ENCODE data around the gene AFG1L. TPM values are rescaled to one million over a fixed set of nuclear protein-coding genes. Genes with fewer than 3 reads are reported as not detected.
"Not testable (repeated sequence)": the region's sequence is repeated elsewhere in the genome, so short reads cannot be mapped to it uniquely, and the experiment has no call there.

AFG1L gene
- total RNA-seq, 2 experiments from 2014 or later = 5.7 to 5.9 TPM

DNA sequence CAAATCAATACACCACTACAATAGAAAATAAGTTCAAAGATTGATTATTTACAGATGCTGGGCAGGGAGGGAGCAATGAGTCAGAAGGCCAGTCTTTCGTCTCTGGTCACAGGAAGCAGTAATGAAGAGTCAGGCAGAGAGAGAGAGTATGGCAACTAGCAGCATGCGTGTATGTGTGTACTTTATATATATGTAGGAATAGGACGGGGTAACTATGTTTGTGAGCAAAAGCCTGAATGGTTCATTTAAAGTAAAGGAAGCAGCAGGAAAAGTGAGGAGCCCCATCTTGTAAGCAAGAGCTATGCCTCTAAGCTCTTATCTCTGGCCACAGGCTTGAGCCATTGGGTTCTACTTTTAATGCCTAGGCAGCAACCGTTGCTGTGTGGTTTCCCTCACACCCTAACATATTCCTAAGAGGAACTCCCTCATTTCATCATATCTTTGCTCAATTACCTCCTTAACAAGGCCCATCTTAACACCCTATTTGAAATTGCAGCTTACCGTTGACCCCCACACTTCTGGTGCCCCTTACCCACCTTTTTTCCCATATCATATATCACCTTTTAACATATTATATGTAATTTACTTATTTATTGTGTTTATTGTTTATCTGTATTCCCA is 66.6 kb downstream of the AFG1L start:
- H3K36me3 Mint-ChIP-seq (ENCODE audit: low read depth) = peaks cover 5% of the 10 kb centered on the region
- no peak overlapping the region for H3K4me3 Mint-ChIP-seq
- CTCF ChIA-PET = no interaction called here
- H3K27ac Mint-ChIP-seq = no peak overlapping the region
- POLR2A ChIA-PET = no interaction called here
- no peaks in the 10 kb centered on the region for H3K9me3 Mint-ChIP-seq
- H3K27me3 Mint-ChIP-seq = no peaks in the 10 kb centered on the region
- peaks cover 22% of the 10 kb centered on the region for H3K4me1 Mint-ChIP-seq
- no peak for DNase-seq

- POLR2A ChIA-PET = no interaction called here
- CTCF ChIA-PET = no interaction called here
- H3K36me3 Mint-ChIP-seq (ENCODE audit: low read depth) = peaks cover 3% of the 10 kb centered on the region
- no peaks in the 10 kb centered on the region for H3K27me3 Mint-ChIP-seq
- no peaks in the 10 kb centered on the region for H3K9me3 Mint-ChIP-seq
- no peak overlapping the region for H3K27ac Mint-ChIP-seq
- no peak overlapping the region for H3K4me3 Mint-ChIP-seq
- DNase-seq = no peak
- H3K4me1 Mint-ChIP-seq = peaks cover 17% of the 10 kb centered on the region
These were observed 67.6 kb downstream of the AFG1L start for GRCh38 chr6:108362455-108362854.

DNA sequence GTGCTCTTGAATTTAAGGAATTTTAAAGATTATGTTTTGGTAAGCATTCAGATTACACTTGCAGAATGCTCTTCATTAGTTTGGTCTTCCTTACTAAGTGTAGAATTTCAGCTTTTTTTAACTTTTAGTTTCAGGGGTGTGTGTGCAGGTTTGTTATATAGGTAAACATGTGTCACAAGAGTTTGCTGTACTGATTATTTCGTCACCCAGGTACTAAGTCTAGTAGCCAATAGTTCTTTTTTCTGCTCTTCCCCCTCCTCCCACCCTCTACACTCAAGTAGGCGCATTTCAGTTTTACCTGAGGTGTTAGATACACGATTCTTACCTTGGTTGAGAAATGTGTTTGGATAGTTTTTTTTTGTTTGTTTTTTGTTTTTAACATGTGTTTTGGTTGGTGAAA is 68.3 kb downstream of the AFG1L start:
- no peaks in the 10 kb centered on the region for H3K9me3 Mint-ChIP-seq

GRCh38 chr6:108363889-108364313 is 69.0 kb downstream of the AFG1L start:
- Mint-ChIP-seq H3K4me1 (peaks cover 11% of the 10 kb centered on the region), H3K4me3 (no peak overlapping the region), H3K9me3 (no peaks in the 10 kb centered on the region), H3K27me3 (no peaks in the 10 kb centered on the region), H3K36me3 (ENCODE audit: low read depth) (no peaks in the 10 kb centered on the region), H3K27ac (no peak overlapping the region)
- POLR2A ChIA-PET = no interaction called here
- no peak for DNase-seq
- CTCF ChIA-PET = interaction anchor here (0.6 to 1.3 kb wide), 4 partner anchors 8 to 1277 kb away, joined by 3 to 4 read pairs (median 3); no protein-coding TSS in a partner anchor

More for the DNA sequence above, 68.3 kb downstream of the AFG1L start:
- CTCF ChIA-PET = no interaction called here
- no peak for DNase-seq
- Mint-ChIP-seq H3K4me3 (no peak overlapping the region), H3K27ac (no peak overlapping the region), H3K27me3 (no peaks in the 10 kb centered on the region), H3K4me1 (peaks cover 11% of the 10 kb centered on the region), H3K36me3 (ENCODE audit: low read depth) (no peaks in the 10 kb centered on the region)
- POLR2A ChIA-PET = no interaction called here

DNA sequence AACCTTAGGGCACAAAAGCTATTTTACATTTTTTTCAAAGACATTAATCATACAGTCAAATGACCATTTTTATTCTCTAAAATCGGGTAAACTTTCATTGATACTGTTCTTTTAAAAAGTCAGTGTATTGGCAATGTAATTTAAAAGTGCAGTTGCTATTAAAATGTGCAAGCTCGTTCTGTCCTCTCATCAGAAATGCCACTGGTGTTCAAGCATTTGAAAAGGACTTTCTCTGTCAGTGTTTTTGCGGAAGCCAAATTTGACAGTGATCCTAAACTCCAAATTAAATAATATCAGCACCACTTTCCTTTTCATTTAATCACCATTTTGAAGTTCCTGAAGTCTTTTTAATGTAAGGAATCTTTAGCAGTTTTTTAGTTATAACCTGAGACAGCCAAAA is 69.6 kb downstream of the AFG1L start:
- ChIA-PET CTCF (interaction anchor here (0.6 to 1.3 kb wide), 2 partner anchors 7 to 14 kb away, joined by 3 to 4 read pairs; no protein-coding TSS in a partner anchor), POLR2A (interaction anchor here (0.6 kb wide), 1 partner anchor 14 kb away, joined by 3 read pairs; no protein-coding TSS in a partner anchor)
- Mint-ChIP-seq H3K4me1 (peaks cover 11% of the 10 kb centered on the region), H3K27me3 (no peaks in the 10 kb centered on the region), H3K36me3 (ENCODE audit: low read depth) (no peaks in the 10 kb centered on the region), H3K27ac (no peak overlapping the region), H3K9me3 (no peaks in the 10 kb centered on the region), H3K4me3 (no peak overlapping the region)
- no peak for DNase-seq

GRCh38 chr6:108365478-108365877 is 70.6 kb downstream of the AFG1L start:
- H3K27me3 Mint-ChIP-seq = no peaks in the 10 kb centered on the region
- H3K27ac Mint-ChIP-seq = no peak overlapping the region
- H3K9me3 Mint-ChIP-seq = no peaks in the 10 kb centered on the region
- H3K36me3 Mint-ChIP-seq (ENCODE audit: low read depth) = no peaks in the 10 kb centered on the region
- ChIA-PET POLR2A (no interaction called here), CTCF (no interaction called here)
- no peak overlapping the region for H3K4me3 Mint-ChIP-seq
- no peak for DNase-seq
- peaks cover 3% of the 10 kb centered on the region for H3K4me1 Mint-ChIP-seq

GRCh38 chr6:108366236-108366635 is 71.4 kb downstream of the AFG1L start:
- H3K4me3 Mint-ChIP-seq = no peak overlapping the region
- no peak overlapping the region for H3K27ac Mint-ChIP-seq
- DNase-seq = no peak
- no peaks in the 10 kb centered on the region for H3K36me3 Mint-ChIP-seq (ENCODE audit: low read depth)
- no peaks in the 10 kb centered on the region for H3K9me3 Mint-ChIP-seq
- ChIA-PET CTCF (no interaction called here), POLR2A (interaction anchor here (0.6 kb wide), 1 partner anchor 71 kb away, joined by 5 read pairs; no protein-coding TSS in a partner anchor)
- H3K27me3 Mint-ChIP-seq = no peaks in the 10 kb centered on the region
- peaks cover 1% of the 10 kb centered on the region for H3K4me1 Mint-ChIP-seq

DNA sequence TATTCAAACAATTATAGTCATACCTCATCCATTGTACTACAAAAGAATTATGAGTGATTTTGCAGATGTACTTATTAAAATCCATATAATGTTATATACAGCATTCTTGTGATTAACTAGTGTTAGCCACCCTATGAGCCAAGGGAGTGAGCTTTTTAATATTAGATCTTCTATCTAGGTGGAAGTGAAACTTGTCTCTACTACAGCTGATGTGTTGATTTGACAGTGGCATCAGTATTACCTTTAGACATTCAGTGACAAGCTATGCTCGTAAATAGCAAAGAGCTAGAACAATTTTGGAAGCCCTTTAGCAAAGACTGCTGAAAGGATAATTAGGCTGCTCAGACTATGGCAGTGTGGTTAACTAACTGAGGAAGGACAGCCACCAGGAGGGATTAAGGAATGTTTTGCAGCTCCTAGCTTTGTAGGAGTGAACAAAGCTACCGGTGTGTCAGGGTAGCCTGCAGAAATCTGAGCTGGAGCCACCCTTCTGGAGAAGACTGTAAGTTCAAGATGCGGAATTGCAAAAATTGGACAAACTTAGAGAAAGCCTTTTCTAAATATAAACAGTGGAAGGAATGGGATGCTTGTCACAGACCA is 73.7 kb downstream of the AFG1L start:
- no peaks in the 10 kb centered on the region for H3K36me3 Mint-ChIP-seq (ENCODE audit: low read depth)
- no peak overlapping the region for H3K4me3 Mint-ChIP-seq
- ChIA-PET POLR2A (no interaction called here), CTCF (interaction anchor here (0.6 to 1.7 kb wide), 4 partner anchors 10 to 66 kb away, joined by 3 to 4 read pairs (median 4); no protein-coding TSS in a partner anchor)
- H3K4me1 Mint-ChIP-seq = peaks cover 1% of the 10 kb centered on the region
- H3K27ac Mint-ChIP-seq = no peak overlapping the region
- DNase-seq = no peak
- H3K9me3 Mint-ChIP-seq = no peaks in the 10 kb centered on the region
- no peaks in the 10 kb centered on the region for H3K27me3 Mint-ChIP-seq

DNA sequence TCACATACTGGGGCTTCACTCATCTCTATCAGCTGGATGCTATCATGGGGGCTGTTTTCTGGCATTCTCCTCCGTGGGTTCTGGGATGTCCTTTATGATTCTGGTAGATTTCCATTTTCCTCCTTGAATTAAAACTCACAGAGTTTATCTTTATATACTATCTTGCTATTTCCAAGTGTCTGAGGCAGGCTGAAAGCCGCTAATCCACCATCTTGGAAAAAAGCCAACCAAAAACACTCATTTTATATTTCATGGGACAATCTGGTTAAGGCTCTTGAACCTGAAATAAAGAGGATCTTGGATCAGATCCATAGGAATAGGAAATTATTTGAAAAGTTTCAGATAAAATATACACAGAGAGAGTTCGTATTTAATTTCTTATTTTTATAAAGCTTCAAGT is 86.0 kb downstream of the AFG1L start:
- Mint-ChIP-seq H3K4me3 (no peak overlapping the region), H3K36me3 (ENCODE audit: low read depth) (peaks cover 2% of the 10 kb centered on the region), H3K9me3 (peaks cover 9% of the 10 kb centered on the region), H3K4me1 (no peaks in the 10 kb centered on the region), H3K27me3 (no peaks in the 10 kb centered on the region), H3K27ac (no peak overlapping the region)
- DNase-seq = no peak
- ChIA-PET POLR2A (no interaction called here), CTCF (interaction anchor here (1.5 kb wide), 1 partner anchor 11 kb away, joined by 5 read pairs; no protein-coding TSS in a partner anchor)

GRCh38 chr6:108383981-108384380 is 89.1 kb downstream of the AFG1L start:
- no peaks in the 10 kb centered on the region for H3K4me1 Mint-ChIP-seq
- ChIA-PET CTCF (interaction anchor here (0.6 kb wide), 1 partner anchor 182 kb away, joined by 3 read pairs; no protein-coding TSS in a partner anchor), POLR2A (no interaction called here)
- no peaks in the 10 kb centered on the region for H3K36me3 Mint-ChIP-seq (ENCODE audit: low read depth)
- DNase-seq = no peak
- no peaks in the 10 kb centered on the region for H3K27me3 Mint-ChIP-seq
- H3K4me3 Mint-ChIP-seq = no peak overlapping the region
- no peak overlapping the region for H3K27ac Mint-ChIP-seq
- no peaks in the 10 kb centered on the region for H3K9me3 Mint-ChIP-seq

DNA sequence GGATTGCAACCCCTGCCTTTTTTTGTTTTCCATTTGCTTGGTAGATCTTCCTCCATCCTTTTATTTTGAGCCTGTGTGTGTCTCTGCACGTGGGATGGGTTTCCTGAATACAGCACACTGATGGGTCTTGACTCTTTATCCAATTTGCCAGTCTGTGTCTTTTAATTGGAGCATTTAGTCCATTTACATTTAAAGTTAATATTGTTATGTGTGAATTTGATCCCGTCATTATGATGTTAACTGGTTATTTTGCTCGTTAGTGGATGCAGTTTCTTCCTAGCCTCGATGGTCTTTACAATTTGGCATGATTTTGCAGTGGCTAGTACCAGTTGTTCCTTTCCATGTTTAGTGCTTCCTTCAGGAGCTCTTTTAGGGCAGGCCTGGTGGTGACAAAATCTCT is 94.3 kb downstream of the AFG1L start:
- CTCF ChIA-PET; H3K36me3 Mint-ChIP-seq (ENCODE audit: low read depth); H3K9me3 Mint-ChIP-seq; H3K4me1 Mint-ChIP-seq; POLR2A ChIA-PET; H3K27me3 Mint-ChIP-seq; H3K4me3 Mint-ChIP-seq; H3K27ac Mint-ChIP-seq; DNase-seq: not testable (repeated sequence)

- Mint-ChIP-seq H3K9me3 (no peaks in the 10 kb centered on the region), H3K36me3 (ENCODE audit: low read depth) (no peaks in the 10 kb centered on the region)
These were observed 100.4 kb downstream of the AFG1L start for GRCh38 chr6:108395297-108395696.

DNA sequence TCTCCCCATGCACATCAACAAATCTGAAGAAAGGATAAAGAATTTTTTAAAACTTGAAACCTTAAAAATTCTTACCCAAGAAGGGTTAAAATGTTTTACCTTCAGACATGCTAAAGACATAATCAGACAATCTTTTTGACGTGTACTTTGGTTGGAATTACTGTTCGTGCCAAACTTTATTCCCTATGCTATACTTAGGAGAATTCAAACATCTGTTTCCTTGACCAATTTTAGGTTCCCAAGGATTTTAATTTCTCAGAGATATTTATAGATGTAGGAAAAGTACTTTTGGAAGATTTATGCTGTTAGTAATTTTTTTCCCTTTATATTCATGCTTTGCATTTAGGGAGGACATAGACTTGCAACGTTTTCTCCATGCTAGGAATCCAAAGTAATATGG is 108.4 kb downstream of the AFG1L start:
- Mint-ChIP-seq H3K4me1 (no peaks in the 10 kb centered on the region), H3K27ac (no peak overlapping the region), H3K36me3 (ENCODE audit: low read depth) (peaks cover 1% of the 10 kb centered on the region), H3K9me3 (peaks cover 7% of the 10 kb centered on the region), H3K27me3 (peaks cover 4% of the 10 kb centered on the region), H3K4me3 (no peak overlapping the region)
- POLR2A ChIA-PET = no interaction called here
- no peak for DNase-seq
- CTCF ChIA-PET = interaction anchor here (0.6 to 0.8 kb wide), 2 partner anchors 60 to 641 kb away, joined by 3 read pairs; no protein-coding TSS in a partner anchor

More at GRCh38 chr6:108395297-108395696, 100.4 kb downstream of the AFG1L start:
- Mint-ChIP-seq H3K4me3 (no peak overlapping the region), H3K4me1 (no peaks in the 10 kb centered on the region), H3K27ac (no peak overlapping the region), H3K27me3 (peaks cover 4% of the 10 kb centered on the region)
- ChIA-PET POLR2A (no interaction called here), CTCF (interaction anchor here (0.6 kb wide), 1 partner anchor 283 kb away, joined by 3 read pairs; no protein-coding TSS in a partner anchor)
- DNase-seq = no peak
